ENCODE data around the gene KCNK4.

KCNK4 gene

DNA sequence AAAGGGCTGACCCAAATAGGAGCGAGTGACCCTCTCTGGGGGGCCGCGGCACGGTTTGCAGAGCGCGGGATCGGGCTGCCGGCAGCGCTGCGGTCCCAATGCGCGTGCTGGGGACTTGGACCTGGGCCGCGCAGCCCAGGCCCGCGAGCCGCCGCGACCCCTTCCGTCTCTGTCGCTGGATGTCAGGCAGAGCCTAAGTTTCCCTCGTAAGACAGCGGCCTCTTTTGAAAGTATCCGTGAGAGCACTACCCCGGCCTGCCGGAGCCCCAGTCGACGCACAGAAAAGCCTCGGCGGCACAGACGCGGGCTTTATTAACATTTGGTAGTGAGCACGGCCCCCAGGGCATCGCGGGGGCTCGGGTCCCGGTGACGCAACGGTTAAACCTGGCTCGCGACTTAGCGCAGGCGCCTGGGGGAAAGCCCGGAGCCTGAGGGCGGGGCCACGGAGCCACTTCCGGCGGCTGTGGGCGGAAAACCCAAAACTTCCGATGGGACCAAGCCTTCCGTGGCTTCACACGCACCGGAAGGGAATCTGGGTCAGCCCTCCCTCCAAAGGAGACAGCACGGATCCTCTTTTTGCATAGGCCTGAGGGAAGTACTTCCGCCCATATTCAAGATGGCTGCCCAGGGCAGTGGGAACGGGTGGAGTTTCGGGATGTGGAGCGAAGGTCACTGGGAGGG lies 21.4 kb upstream of the KCNK4 start:
- DNase-seq, result peak; percentile 98

- DNase-seq, result no peak
Measured at GRCh38 chr11:64275031-64275800, 15.9 kb upstream of the KCNK4 start.

DNA sequence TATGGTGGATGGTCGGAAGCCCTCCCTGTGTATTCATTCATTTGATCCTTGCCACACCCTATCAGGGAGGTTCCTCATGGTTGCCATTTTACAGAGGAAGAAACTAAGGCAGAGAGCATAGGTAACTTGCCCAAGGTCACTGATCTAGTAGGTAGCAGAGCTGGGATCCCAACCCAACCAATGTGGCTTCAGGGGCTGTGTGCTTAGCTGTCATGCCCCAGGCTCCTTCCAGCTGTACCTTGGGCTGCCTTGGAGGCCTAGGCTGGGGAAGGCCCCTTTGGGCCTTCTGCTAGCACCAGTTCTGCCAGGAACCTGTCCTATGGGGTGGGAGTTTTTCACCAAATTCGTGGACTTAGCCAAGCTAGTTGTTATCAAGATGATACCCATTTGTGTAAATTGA lies 15.3 kb upstream of the KCNK4 start:
- DNase-seq, result no peak

- no peak for DNase-seq
Measured at GRCh38 chr11:64276653-64277431, 14.3 kb upstream of the KCNK4 start.

DNA sequence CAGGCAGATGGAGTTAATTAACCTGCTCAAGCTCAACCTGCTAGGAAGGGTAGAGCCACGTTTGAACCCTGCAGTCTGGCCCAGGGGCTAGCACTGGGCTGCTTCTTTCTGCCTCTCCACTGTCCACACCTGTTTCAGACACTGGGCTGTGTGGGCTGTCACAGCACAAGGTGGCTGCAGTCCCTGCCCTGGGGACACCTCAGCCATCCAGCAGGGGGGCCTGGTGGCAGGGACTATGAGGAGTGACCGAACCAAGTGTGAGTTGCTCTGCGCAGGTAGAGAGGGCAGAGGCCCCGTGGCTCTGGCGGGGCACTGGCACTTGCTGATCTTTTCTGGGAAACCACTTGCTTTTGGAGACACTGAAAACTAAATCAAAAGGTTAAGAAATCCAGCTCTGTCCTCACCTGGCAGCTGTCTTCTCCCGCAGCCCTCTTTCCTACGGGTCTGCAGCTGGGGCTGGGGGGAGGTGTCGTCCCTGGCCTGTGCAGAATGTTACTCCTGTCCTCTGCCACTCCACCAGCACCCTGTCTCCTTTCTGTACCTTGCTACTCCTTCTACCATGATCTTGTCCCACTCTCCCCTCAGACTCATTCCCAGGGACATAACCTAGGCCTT lies 12.4 kb upstream of the KCNK4 start:
- no peak for DNase-seq

GRCh38 chr11:64281957-64282770 lies 8.9 kb upstream of the KCNK4 start:
- no peak for DNase-seq

GRCh38 chr11:64283092-64283491 lies 8.0 kb upstream of the KCNK4 start:
- DNase-seq, result no peak

- DNase-seq, result peak; percentile 95 to 96
Measured at GRCh38 chr11:64284048-64284961, 6.8 kb upstream of the KCNK4 start, which contains the start of gene BAD. Gene BAD, minus strand, starts transcription at chr11:64284665. Its CDS starts 297 bp downstream, at chr11:64284368.

- DNase-seq, result peak; percentile 91 to 93
Measured at GRCh38 chr11:64284962-64285884, 5.9 kb upstream of the KCNK4 start, which contains the start of gene GPR137. Gene GPR137, plus strand, starts transcription at chr11:64285848. Its CDS starts 677 bp downstream, at chr11:64286525.

GRCh38 chr11:64285885-64286800 lies 5.0 kb upstream of the KCNK4 start:
- no peak for DNase-seq

GRCh38 chr11:64286801-64287159 lies 4.3 kb upstream of the KCNK4 start:
- no peak for DNase-seq

GRCh38 chr11:64287676-64288352 lies 3.3 kb upstream of the KCNK4 start:
- DNase-seq, result no peak

DNA sequence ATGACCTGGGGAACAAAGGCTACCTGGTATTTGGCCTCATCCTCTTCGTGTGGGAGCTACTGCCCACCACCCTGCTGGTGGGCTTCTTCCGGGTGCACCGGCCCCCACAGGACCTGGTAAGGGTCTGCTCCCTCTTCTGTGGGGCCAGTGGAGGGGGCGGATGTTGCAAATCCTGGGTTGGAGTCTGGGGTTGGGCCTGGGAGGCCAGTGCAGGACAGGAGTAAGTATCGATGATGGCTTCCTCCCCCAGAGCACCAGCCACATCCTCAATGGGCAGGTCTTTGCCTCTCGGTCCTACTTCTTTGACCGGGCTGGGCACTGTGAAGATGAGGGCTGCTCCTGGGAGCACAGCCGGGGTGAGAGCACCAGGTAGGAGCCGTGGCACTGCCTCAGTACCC lies 2.8 kb upstream of the KCNK4 start:
- DNase-seq, result no peak

DNA sequence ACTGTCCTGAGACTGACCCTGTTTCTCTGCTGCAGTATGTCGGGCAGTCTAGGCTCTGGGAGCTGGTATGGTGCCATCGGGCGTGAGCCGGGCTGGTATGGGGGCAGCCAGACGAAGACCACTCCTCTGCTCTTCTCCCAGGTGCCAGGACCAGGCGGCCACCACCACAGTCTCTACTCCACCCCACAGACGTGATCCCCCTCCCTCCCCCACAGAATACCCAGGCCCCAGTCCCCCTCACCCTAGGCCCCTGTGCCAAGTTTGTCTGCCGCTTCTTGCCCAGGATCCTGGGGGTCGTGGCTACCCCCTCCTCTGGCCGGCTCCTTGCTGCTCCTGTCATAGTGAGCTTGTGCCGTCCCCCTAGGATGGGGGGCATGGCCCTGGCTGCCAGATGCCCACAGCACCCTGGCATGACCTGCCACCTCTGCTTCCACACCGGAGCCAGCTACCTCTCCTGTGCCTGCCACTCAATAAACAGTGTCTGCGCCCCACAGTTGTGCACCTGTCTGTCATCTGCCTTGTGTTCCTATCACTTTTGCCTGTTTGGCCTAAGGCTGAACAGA lies 2.0 kb upstream of the KCNK4 start:
- DNase-seq, result no peak

GRCh38 chr11:64290352-64291261 lies 495 bp upstream of the KCNK4 start:
- no peak for DNase-seq

DNA sequence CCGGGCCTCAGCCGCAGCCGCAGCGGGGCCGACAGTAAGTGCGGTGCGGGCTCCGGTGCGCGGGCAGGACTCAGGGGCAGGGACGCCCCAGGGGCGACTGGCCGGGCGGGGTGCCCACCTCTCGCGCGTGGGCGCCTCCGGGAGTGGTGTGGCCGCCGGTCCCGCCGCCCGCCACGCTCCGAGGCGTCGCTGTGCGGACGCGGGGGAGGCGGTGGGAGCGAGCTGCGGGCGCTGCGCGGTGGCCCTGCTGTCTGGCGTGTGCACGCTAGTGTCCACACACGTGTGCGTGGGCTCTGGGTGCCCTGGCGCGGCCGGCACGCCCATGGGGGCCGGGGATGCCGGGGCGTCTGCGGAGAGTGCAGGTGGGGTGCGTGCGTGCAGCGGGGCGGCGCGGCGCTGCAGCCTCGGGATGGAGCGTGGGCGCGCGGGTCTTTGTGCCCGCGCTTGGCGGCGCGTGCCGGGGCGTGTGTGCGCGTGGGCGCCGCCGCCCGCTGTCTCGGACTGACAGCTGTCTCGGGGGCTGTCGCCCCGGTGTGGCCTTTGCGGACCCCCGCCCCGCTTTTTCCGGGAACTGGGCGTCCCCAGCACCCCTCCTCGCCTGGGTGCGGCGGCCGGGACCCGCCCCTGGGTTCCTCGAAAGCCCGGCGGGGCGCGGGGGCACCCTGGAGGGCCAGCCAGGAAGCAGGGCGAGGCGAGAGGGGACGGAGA lies 804 bp downstream of the KCNK4 start:
- DNase-seq, result no peak

Data from CD4-positive, alpha-beta T cell treated with Interleukin-4 for 1 hour (primary cell).